Mucosa of gallbladder (tissue), 1 donor: ENCODE results near the gene EDDM13. TPM values are rescaled to one million over a fixed set of nuclear protein-coding genes. Genes with fewer than 3 reads are reported as not detected.
"Not testable (repeated sequence)": the region's sequence is repeated elsewhere in the genome, so short reads cannot be mapped to it uniquely, and the experiment has no call there.

Experiments
- DNase-seq: peaks from one replicate; pipeline ENCODE4 v3.0.0-alpha.2; 2020; ENCODE audit warnings: low spot score
- total RNA-seq: library from RNA; stranded (reverse); gene quantifications from one replicate; pipeline ENCODE4 v1.2.1, GENCODE V29; 2021
- donor health status: DM: no; HTN: no; CAD: no.

Gene EDDM13
- total RNA-seq, 1 donor from 2014 or later = not detected

GRCh38 chr19:56321254-56321988, 48.9 kb downstream of the EDDM13 start:
- no peak for DNase-seq

- DNase-seq = no peak
These were observed 49.5 kb downstream of the EDDM13 start for GRCh38 chr19:56321989-56322440.

GRCh38 chr19:56324436-56324835, 51.9 kb downstream of the EDDM13 start:
- DNase-seq = no peak

- no peak for DNase-seq
These were observed 60.1 kb downstream of the EDDM13 start for GRCh38 chr19:56332695-56333094.

GRCh38 chr19:56333506-56333905, 61.0 kb downstream of the EDDM13 start:
- DNase-seq = peak; percentile 60

GRCh38 chr19:56335371-56335770, 62.8 kb downstream of the EDDM13 start:
- DNase-seq = not testable (repeated sequence)

- not testable (repeated sequence) for DNase-seq
These were observed 64.5 kb downstream of the EDDM13 start for GRCh38 chr19:56337077-56337476.

GRCh38 chr19:56339031-56339430, 66.5 kb downstream of the EDDM13 start:
- DNase-seq = not testable (repeated sequence)

GRCh38 chr19:56341948-56342347, 69.4 kb downstream of the EDDM13 start:
- DNase-seq = no peak

GRCh38 chr19:56347163-56347778, 74.7 kb downstream of the EDDM13 start:
- DNase-seq = no peak

GRCh38 chr19:56348289-56348877, 75.8 kb downstream of the EDDM13 start:
- no peak for DNase-seq

GRCh38 chr19:56350416-56351045, 78.0 kb downstream of the EDDM13 start:
- DNase-seq = peak; percentile 50

- no peak for DNase-seq
These were observed 78.7 kb downstream of the EDDM13 start for GRCh38 chr19:56351208-56351607.

GRCh38 chr19:56355517-56355916, 83.0 kb downstream of the EDDM13 start:
- no peak for DNase-seq

GRCh38 chr19:56356944-56357343, 84.4 kb downstream of the EDDM13 start:
- DNase-seq = no peak

Other genes starting within 250 kb of the EDDM13 start
- 38.2 TPM for gene ZNF787, start 151.5 kb upstream of the EDDM13 start, total RNA-seq
- 76.2 TPM for gene ZNF444, start 131.5 kb upstream of the EDDM13 start, total RNA-seq
- gene GALP, start 96.7 kb upstream of the EDDM13 start, total RNA-seq = not detected
- not detected for gene ZSCAN5B, start 75.0 kb upstream of the EDDM13 start, total RNA-seq
- not detected for gene ZSCAN5C, start 70.5 kb upstream of the EDDM13 start, total RNA-seq
- gene ZSCAN5A, start 42.1 kb downstream of the EDDM13 start, total RNA-seq = 10.7 TPM
- 8.3 TPM for gene ZNF582, start 120.8 kb downstream of the EDDM13 start, total RNA-seq
- gene ZNF583, start 131.6 kb downstream of the EDDM13 start, total RNA-seq = 6.7 TPM
- 9.4 TPM for gene ZNF667, start 204.6 kb downstream of the EDDM13 start, total RNA-seq
- gene ZNF471, start 235.1 kb downstream of the EDDM13 start, total RNA-seq = 14.9 TPM